Suprapubic skin (tissue), 4 donors: ENCODE data around the gene NOL12. TPM values are rescaled to one million over a fixed set of nuclear protein-coding genes. Genes with fewer than 3 reads are reported as not detected.

Experiments used
- DNase-seq, 2 donors: peaks; one replicate each; pipeline ENCODE4 v3.0.0-alpha.2; 2019; ENCODE audit warnings: low spot score in 2 of 2
- H3K27ac ChIP-seq: fragments of 200-600 bp; sonication (generic); one replicate; pipeline ENCODE4 v1.5.1; 2019
- H3K27me3 ChIP-seq: fragments of 200-600 bp; sonication (generic); one replicate; pipeline ENCODE4 v1.5.1; 2019
- H3K36me3 ChIP-seq: fragments of 200-600 bp; sonication (generic); one replicate; pipeline ENCODE4 v1.5.1; 2019
- H3K4me1 ChIP-seq: fragments of 200-600 bp; sonication (generic); one replicate; pipeline ENCODE4 v1.5.1; 2019
- H3K4me3 ChIP-seq: fragments of 200-600 bp; sonication (generic); one replicate; pipeline ENCODE4 v1.5.1; 2019; ENCODE audit warnings: mild to moderate bottlenecking
- H3K9me3 ChIP-seq: fragments of 200-600 bp; sonication (generic); one replicate; pipeline ENCODE4 v1.5.1; 2019
- EP300 ChIP-seq: sonication (generic); formaldehyde crosslinking; IDR thresholded peaks from one replicate; pipeline ENCODE4 v1.6.1; 2017; ENCODE audit warnings: antibody characterized with exemption
- POLR2A ChIP-seq, 2 donors: fragments of 450-650 bp; IDR thresholded peaks; one replicate each; pipeline ENCODE4 v1.6.1; 2017; ENCODE audit warnings: antibody characterized with exemption in 2 of 2, mild to moderate bottlenecking in 2 of 2, moderate library complexity in 2 of 2
- POLR2AphosphoS5 ChIP-seq, 3 donors: sonication (generic); formaldehyde crosslinking; IDR thresholded peaks; one replicate each; pipeline ENCODE4 v1.6.1; 2017; ENCODE audit warnings: antibody characterized with exemption in 3 of 3
- WGBS: methylation state at CpG from one replicate; pipeline ENCODE4 v1.1.5; 2018; 5-methylcytosine and 5-hydroxymethylcytosine counted together
- total RNA-seq, 4 donors: library from RNA; depleted of rRNA; stranded (reverse); fragments of >200 nt; gene quantifications; one replicate each; pipeline ENCODE4 v1.1.0, GENCODE V29; 2016
- TF ChIP-seq, protein P1 (sequence below), 2 donors: fragments of 200-600 bp in 1 of 2; fragments of 450-650 bp in 1 of 2; sonication (generic) in 1 of 2; IDR thresholded peaks; one replicate each; pipeline ENCODE4 v1.5.1; 2016 to 2019; ENCODE audit warnings: antibody characterized with exemption in 2 of 2, mild to moderate bottlenecking in 1 of 2, moderate library complexity in 1 of 2

The NOL12 gene
- total RNA-seq, 4 donors from 2014 or later, result 29.2 to 49.8 (median 40.7) TPM

DNA sequence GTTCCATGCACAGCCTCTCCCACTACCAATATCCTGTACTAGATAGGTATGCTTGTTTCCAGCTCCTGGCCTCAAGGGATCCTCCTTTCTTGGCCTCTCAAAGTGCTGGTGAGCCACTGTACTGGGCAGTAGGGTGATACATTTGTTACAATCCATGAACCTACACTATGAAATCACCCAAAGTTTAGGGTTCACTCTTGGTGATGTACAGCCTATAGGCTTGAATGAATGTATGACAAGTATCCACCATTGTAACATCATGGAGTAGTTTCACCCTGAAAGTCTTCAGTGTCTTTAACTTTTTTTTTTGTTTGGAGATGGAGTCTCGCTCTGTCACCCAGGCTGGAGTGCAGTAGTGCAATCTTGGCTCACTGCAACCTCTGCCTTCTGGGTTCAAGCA is 42.5 kb downstream of the NOL12 start:
- H3K4me3 ChIP-seq, result no peak overlapping the region
- no peaks in the 10 kb centered on the region for H3K9me3 ChIP-seq
- no peaks in the 10 kb centered on the region for H3K27me3 ChIP-seq
- no peak for DNase-seq
- peaks cover 6% of the 10 kb centered on the region for H3K4me1 ChIP-seq
- no peak overlapping the region for H3K27ac ChIP-seq
- WGBS, result 100% methylated on average over 1 of the region's 1 CpG
- H3K36me3 ChIP-seq, result peaks cover 3% of the 10 kb centered on the region
- no peak for TF ChIP-seq EP300
- TF ChIP-seq POLR2A (IDR thresholded peaks at IDR 0.05), result no peak
- TF ChIP-seq POLR2AphosphoS5 (IDR thresholded peaks at IDR 0.05), result no peak
- TF ChIP-seq, protein P1, sequence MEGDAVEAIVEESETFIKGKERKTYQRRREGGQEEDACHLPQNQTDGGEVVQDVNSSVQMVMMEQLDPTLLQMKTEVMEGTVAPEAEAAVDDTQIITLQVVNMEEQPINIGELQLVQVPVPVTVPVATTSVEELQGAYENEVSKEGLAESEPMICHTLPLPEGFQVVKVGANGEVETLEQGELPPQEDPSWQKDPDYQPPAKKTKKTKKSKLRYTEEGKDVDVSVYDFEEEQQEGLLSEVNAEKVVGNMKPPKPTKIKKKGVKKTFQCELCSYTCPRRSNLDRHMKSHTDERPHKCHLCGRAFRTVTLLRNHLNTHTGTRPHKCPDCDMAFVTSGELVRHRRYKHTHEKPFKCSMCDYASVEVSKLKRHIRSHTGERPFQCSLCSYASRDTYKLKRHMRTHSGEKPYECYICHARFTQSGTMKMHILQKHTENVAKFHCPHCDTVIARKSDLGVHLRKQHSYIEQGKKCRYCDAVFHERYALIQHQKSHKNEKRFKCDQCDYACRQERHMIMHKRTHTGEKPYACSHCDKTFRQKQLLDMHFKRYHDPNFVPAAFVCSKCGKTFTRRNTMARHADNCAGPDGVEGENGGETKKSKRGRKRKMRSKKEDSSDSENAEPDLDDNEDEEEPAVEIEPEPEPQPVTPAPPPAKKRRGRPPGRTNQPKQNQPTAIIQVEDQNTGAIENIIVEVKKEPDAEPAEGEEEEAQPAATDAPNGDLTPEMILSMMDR (IDR thresholded peaks at IDR 0.05), result no peak

DNA sequence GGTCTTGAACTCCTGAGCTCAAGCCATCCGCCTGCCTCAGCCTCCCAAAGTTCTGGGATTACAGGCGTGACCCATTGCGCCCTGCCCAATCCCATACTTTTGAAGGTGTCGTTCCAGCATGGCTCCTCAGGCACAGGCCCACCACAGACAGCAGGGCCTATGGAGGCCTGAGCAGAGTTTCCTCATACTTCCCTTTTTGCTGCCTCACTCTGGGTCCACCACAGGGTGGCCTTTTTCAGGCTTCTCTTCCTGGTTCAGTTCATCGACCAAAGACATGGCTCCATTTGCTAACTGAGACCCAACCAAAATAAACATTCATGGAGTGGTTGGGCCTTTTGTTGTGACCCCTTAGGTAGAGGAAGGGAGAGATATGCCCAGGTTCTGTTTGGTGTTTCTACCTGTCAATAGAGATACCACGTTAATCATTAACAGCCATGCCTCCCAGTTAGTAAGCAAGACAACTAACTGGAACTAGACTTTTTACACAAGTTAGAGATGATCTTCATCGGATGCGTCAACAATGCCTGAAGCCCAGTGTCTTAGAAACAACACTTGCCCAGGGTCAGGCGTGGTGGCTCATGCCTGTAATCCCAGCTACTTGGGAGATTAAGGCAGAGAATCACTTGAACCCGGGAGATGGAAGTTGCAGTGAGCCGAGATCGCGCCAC is 45.8 kb downstream of the NOL12 start:
- no peak overlapping the region for H3K27ac ChIP-seq
- TF ChIP-seq EP300 (no peak), POLR2A (IDR thresholded peaks at IDR 0.05) (no peak), POLR2AphosphoS5 (IDR thresholded peaks at IDR 0.05) (no peak)
- TF ChIP-seq, protein P1 (IDR thresholded peaks at IDR 0.05), result no peak
- 90% methylated on average over 12 of the region's 13 CpGs for WGBS

DNA sequence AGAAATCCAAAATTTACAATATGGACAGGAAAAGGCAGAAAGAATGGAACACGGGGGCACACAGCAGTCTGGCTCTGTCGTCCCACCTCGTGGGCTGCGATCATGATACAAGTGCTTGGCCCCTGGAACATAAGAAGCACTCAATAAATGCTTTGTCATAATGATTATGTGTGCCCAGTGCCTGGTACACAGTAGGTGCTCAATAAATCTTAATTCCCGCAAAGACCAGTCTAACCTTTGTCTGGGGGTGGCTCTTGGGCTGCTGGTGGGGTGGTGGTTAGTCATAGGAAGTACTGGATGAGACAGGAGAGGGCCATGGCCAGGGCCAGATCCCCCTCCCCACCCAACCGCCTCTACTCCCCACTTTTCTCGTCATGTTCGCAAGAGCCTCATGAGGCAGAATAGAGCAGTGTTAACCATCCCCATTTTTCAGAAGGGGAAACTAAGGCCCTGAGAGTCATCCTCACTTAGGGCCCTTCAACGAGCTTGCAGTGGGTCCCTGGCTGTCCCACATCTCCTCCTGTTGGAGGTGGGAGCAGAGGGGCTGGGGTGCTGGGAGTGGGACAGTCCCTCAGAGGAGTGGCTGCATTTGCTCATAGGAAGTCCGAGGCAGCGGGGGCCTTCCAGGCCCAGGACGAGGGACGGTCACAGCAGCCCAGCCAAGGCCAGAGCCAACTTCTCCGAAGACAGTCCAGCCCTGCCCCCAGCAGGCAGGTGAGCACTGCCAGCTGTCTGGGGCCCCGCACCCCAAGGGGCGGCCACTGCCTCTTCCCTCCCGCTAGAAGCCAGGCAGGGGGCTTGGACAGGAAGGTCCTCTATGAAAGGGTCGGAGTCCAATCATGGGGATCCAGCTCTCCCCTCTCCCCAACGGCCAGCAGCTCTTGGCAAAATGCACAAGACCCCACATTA is 46.8 kb downstream of the NOL12 start:
- TF ChIP-seq, protein P1 (IDR thresholded peaks at IDR 0.05), result no peak
- TF ChIP-seq POLR2AphosphoS5 (IDR thresholded peaks at IDR 0.05), result no peak
- TF ChIP-seq EP300, result no peak
- no peak for TF ChIP-seq POLR2A (IDR thresholded peaks at IDR 0.05)
- Histone ChIP-seq H3K27ac (no peak overlapping the region), H3K4me1 (peaks cover 2% of the 10 kb centered on the region), H3K4me3 (no peak overlapping the region), H3K27me3 (no peaks in the 10 kb centered on the region), H3K36me3 (no peaks in the 10 kb centered on the region), H3K9me3 (no peaks in the 10 kb centered on the region)
- 86% methylated on average over 15 of the region's 19 CpGs for WGBS
- no peak for DNase-seq

More for the DNA sequence above, 45.8 kb downstream of the NOL12 start:
- Histone ChIP-seq H3K27me3 (no peaks in the 10 kb centered on the region), H3K36me3 (no peaks in the 10 kb centered on the region), H3K4me1 (peaks cover 6% of the 10 kb centered on the region), H3K9me3 (no peaks in the 10 kb centered on the region), H3K4me3 (no peak overlapping the region)
- no peak for DNase-seq

DNA sequence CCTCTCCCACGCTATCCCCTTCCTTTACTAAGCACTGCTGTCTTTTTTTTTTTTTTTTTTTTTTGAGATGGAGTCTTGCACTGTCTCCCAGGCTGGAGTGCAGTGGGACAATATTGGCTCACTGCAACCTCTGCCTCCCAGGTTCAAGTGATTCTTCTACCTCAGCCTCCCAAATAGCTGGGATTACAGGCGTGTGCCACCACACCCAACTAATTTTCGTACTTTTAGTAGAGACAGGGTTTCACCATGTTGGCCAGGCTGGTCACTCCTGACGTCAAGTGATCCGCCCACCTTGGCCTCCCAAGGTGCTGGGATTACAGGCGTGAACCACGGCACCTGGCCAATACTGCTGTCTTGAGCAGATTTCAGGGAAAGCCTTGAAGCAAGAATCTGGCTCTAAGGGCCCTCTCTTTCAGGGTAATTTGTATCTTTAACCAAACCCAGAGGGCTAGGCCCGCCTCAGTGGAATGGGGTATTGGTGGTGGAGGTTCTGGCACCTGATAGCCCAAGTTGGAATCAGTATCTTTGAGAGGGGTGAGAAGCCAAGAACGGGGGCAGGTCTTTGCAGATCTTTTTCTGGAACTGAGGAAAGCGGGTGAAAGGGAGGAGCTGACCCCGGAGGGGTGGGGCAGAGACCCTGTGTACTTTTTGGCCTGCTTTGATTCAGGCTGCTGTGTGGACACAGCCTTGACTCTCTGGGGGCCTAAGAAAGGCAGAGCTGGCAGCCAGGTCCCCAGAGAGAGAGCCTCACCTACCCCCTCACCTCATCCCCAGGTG is 47.7 kb downstream of the NOL12 start:
- TF ChIP-seq, protein P1 (IDR thresholded peaks at IDR 0.05), result no peak
- TF ChIP-seq POLR2AphosphoS5 (IDR thresholded peaks at IDR 0.05) (no peak), POLR2A (IDR thresholded peaks at IDR 0.05) (no peak), EP300 (no peak)
- H3K4me1 ChIP-seq, result peaks cover 3% of the 10 kb centered on the region
- H3K9me3 ChIP-seq, result no peaks in the 10 kb centered on the region
- no peak overlapping the region for H3K4me3 ChIP-seq
- no peaks in the 10 kb centered on the region for H3K27me3 ChIP-seq
- H3K27ac ChIP-seq, result no peak overlapping the region
- WGBS, result 78% methylated on average over 11 of the region's 11 CpGs
- no peaks in the 10 kb centered on the region for H3K36me3 ChIP-seq
- no peak for DNase-seq
